Mesenchymal stem cell (in vitro differentiated cells and primary cell): ENCODE measurements around the gene IPPK.

ENCODE experiments used
- DNase-seq: peaks from one replicate; pipeline ENCODE4 v3.0.0-alpha.2; 2013
- H2AFZ ChIP-seq: one replicate; pipeline ENCODE4 v1.6.1; 2013; ENCODE audit warnings: low read depth, mild to moderate bottlenecking, control low read depth, inconsistent platforms, low read length, moderate library complexity
- H2AK5ac ChIP-seq: 2 replicates; pipeline ENCODE4 v1.6.1; 2013; ENCODE audit warnings: low read length, moderate library complexity, mild to moderate bottlenecking, inconsistent platforms; ENCODE audit not compliant: severe bottlenecking
- H2BK120ac ChIP-seq: one replicate; pipeline ENCODE4 v1.6.1; 2013; ENCODE audit warnings: low read depth, mild to moderate bottlenecking, inconsistent platforms, low read length, moderate library complexity
- H2BK12ac ChIP-seq, 2 experiments: one replicate each; pipeline ENCODE4 v1.6.1; 2013; ENCODE audit warnings: inconsistent platforms in 2 of 2, low read length in 2 of 2, mild to moderate bottlenecking in 2 of 2, moderate library complexity in 2 of 2, control low read depth in 1 of 2
- H2BK15ac ChIP-seq: one replicate; pipeline ENCODE4 v1.6.1; 2013; ENCODE audit warnings: mild to moderate bottlenecking, low read depth, inconsistent platforms; ENCODE audit not compliant: poor library complexity, severe bottlenecking
- H2BK5ac ChIP-seq: 2 replicates; pipeline ENCODE4 v1.6.1; 2013; ENCODE audit warnings: low read depth, mild to moderate bottlenecking, low read length, control low read depth, inconsistent platforms; ENCODE audit not compliant: poor library complexity, severe bottlenecking
- H3K14ac ChIP-seq, 2 experiments: one replicate each; pipeline ENCODE4 v1.6.1; 2013; ENCODE audit warnings: inconsistent platforms in 2 of 2, low read length in 2 of 2, control low read depth in 1 of 2, mild to moderate bottlenecking in 1 of 2, moderate library complexity in 1 of 2
- H3K18ac ChIP-seq, 2 experiments: one replicate each; pipeline ENCODE4 v1.6.1; 2013; ENCODE audit warnings: inconsistent platforms in 2 of 2, low read length in 2 of 2, control low read depth in 1 of 2, low read depth in 1 of 2, mild to moderate bottlenecking in 1 of 2
- H3K23ac ChIP-seq, 2 experiments: one replicate each; pipeline ENCODE4 v1.6.1; 2013; ENCODE audit warnings: inconsistent platforms in 2 of 2, low read length in 2 of 2, mild to moderate bottlenecking in 2 of 2, moderate library complexity in 2 of 2, control low read depth in 1 of 2
- H3K27ac ChIP-seq: 2 replicates; pipeline ENCODE4 v1.5.1; 2013; ENCODE audit warnings: mild to moderate bottlenecking, moderate library complexity, low read length, control low read depth, inconsistent platforms; ENCODE audit not compliant: poor library complexity, severe bottlenecking
- H3K27me3 ChIP-seq, 2 experiments: 2 replicates each; pipeline versions ENCODE4 v1.6.1 to v1.7.0; 2013; ENCODE audit warnings: low read length in 2 of 2, mild to moderate bottlenecking in 2 of 2, moderate library complexity in 2 of 2, control low read depth in 1 of 2, inconsistent platforms in 1 of 2; ENCODE audit not compliant: control insufficient read depth in 1 of 2, insufficient read depth in 1 of 2
- H3K36me3 ChIP-seq, 2 experiments: 2 replicates each; pipeline versions ENCODE4 v1.6.1 to v1.7.0; 2013; ENCODE audit warnings: low read length in 2 of 2, control low read depth in 1 of 2, inconsistent platforms in 1 of 2, low read depth in 1 of 2, mild to moderate bottlenecking in 1 of 2; ENCODE audit not compliant: insufficient read depth in 2 of 2, control insufficient read depth in 1 of 2
- H3K4ac ChIP-seq, 2 experiments: one replicate each; pipeline ENCODE4 v1.6.1; 2013; ENCODE audit warnings: inconsistent platforms in 2 of 2, low read length in 2 of 2, mild to moderate bottlenecking in 2 of 2, moderate library complexity in 2 of 2, control low read depth in 1 of 2, low read depth in 1 of 2
- H3K4me1 ChIP-seq: 2 replicates; pipeline ENCODE4 v1.6.1; 2013; ENCODE audit warnings: low read depth, low read length, control low read depth; ENCODE audit not compliant: control insufficient read depth, insufficient read depth
- H3K4me2 ChIP-seq: 2 replicates; pipeline ENCODE4 v1.6.1; 2013; ENCODE audit warnings: low read length, mild to moderate bottlenecking, inconsistent platforms; ENCODE audit not compliant: poor library complexity, severe bottlenecking
- H3K4me3 ChIP-seq, 2 experiments: 2 replicates each; pipeline versions ENCODE4 v1.5.1 to v1.7.0; 2013; ENCODE audit warnings: low read length in 2 of 2, mild to moderate bottlenecking in 2 of 2, control low read depth in 1 of 2, low read depth in 1 of 2; ENCODE audit not compliant: insufficient read depth in 1 of 2
- H3K79me1 ChIP-seq: replicated peaks from 2 replicates; pipeline ENCODE4 v1.6.1; 2013; ENCODE audit warnings: mild to moderate bottlenecking, control low read depth, low read length, inconsistent platforms; ENCODE audit not compliant: poor library complexity, severe bottlenecking
- H3K9ac ChIP-seq: 2 replicates; pipeline ENCODE4 v1.7.0; 2013; ENCODE audit warnings: mild to moderate bottlenecking, low read length, moderate library complexity
- H3K9me3 ChIP-seq: 2 replicates; pipeline ENCODE4 v1.7.0; 2013; ENCODE audit warnings: mild to moderate bottlenecking, low read length; ENCODE audit not compliant: control insufficient read depth
- H4K8ac ChIP-seq: one replicate; pipeline ENCODE4 v1.6.1; 2013; ENCODE audit warnings: inconsistent platforms, mild to moderate bottlenecking, low read length, moderate library complexity
- H4K91ac ChIP-seq: one replicate; pipeline ENCODE4 v1.6.1; 2013; ENCODE audit warnings: mild to moderate bottlenecking, low read length, inconsistent platforms
- WGBS: methylation state at CpG from one replicate; pipeline ENCODE4 v1.1.7; 2013; ENCODE audit warnings: mixed read lengths; 5-methylcytosine and 5-hydroxymethylcytosine counted together

IPPK gene

GRCh38 chr9:92714016-92714415, 44.1 kb upstream of the IPPK start:
- Histone ChIP-seq H2BK120ac (no peak overlapping the region), H3K14ac (no peak overlapping the region), H2BK12ac (no peak overlapping the region), H4K8ac (no peak overlapping the region), H3K9me3 (no peaks in the 10 kb centered on the region), H3K9ac (no peak overlapping the region), H3K4me1 (no peaks in the 10 kb centered on the region), H2BK15ac (no peak overlapping the region), H4K91ac (no peak overlapping the region), H3K27ac (no peak overlapping the region), H3K79me1 (peaks cover 45% of the 10 kb centered on the region), H3K4ac (no peak overlapping the region), H3K27me3 (no peaks in the 10 kb centered on the region), H3K36me3 (peaks cover 82 to 83% of the 10 kb centered on the region in 2 experiments), H3K23ac (no peak overlapping the region), H3K18ac (no peak overlapping the region), H2AFZ (no peak overlapping the region), H2BK5ac (no peak overlapping the region), H3K4me3 (no peak overlapping the region), H2AK5ac (no peak overlapping the region), H3K4me2 (no peak overlapping the region)
- 96% methylated on average over 3 of the region's 3 CpGs for WGBS
- DNase-seq = no peak

DNA sequence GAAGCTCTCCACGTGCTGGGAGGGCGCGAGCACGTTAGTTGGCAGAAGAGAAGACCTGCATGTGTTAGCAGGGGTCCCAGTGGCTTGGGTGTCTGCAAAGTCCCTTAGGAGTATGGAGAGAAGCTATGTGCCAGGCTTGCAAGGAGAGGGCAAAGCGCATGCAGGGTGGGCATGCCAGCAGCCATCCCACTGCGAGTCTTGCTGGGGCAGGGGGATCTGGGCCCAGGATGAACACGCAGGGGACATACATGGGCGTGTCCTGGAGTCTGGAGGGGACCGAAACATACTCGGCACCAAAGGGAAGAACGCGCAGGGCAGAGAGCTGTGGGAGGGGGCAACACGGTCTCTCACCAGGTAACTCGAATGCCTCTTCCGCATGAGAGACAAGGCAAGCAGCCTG, 43.6 kb upstream of the IPPK start:
- no peak overlapping the region for H3K4ac ChIP-seq
- H2AFZ ChIP-seq = no peak overlapping the region
- H2BK5ac ChIP-seq = no peak overlapping the region
- H3K4me2 ChIP-seq = no peak overlapping the region
- H3K4me1 ChIP-seq = no peaks in the 10 kb centered on the region
- H2BK12ac ChIP-seq = no peak overlapping the region
- DNase-seq = no peak
- H4K8ac ChIP-seq = no peak overlapping the region
- no peak overlapping the region for H3K27ac ChIP-seq
- H3K14ac ChIP-seq = no peak overlapping the region
- peaks cover 77 to 78% of the 10 kb centered on the region in 2 experiments for H3K36me3 ChIP-seq
- H2BK15ac ChIP-seq = no peak overlapping the region
- H3K9ac ChIP-seq = no peak overlapping the region
- peaks cover 45% of the 10 kb centered on the region for H3K79me1 ChIP-seq
- H3K9me3 ChIP-seq = no peaks in the 10 kb centered on the region
- no peak overlapping the region for H2BK120ac ChIP-seq
- no peak overlapping the region for H2AK5ac ChIP-seq
- H3K23ac ChIP-seq = no peak overlapping the region
- no peak overlapping the region for H4K91ac ChIP-seq
- H3K18ac ChIP-seq = no peak overlapping the region
- H3K27me3 ChIP-seq = no peaks in the 10 kb centered on the region
- H3K4me3 ChIP-seq = no peak overlapping the region
- 96% methylated on average over 15 of the region's 15 CpGs for WGBS

DNA sequence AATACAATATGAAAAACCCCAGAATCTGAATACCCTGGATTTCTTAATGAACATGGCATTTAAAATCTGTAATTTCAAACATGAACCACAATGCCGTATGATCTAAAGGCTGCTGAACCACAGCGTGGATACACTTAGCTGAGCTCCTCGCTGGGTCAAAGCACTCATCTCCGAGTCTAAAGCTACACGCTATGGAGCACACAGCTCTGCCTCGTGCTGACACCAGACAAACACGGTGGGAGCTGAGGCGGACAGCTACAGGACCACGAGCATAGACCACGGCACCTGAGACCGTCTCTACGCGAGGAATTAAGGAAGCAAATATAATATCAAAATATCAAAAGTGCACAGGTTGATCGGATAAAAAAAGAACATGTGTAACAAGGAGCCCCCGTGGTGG, 42.8 kb upstream of the IPPK start:
- Histone ChIP-seq H2BK120ac (no peak overlapping the region), H4K8ac (no peak overlapping the region), H4K91ac (no peak overlapping the region), H3K4me3 (no peak overlapping the region), H2BK15ac (no peak overlapping the region), H3K14ac (no peak overlapping the region), H3K79me1 (peaks cover 43% of the 10 kb centered on the region), H3K27ac (no peak overlapping the region), H3K23ac (no peak overlapping the region), H3K9ac (no peak overlapping the region), H3K18ac (no peak overlapping the region), H3K36me3 (peaks cover 70 to 71% of the 10 kb centered on the region in 2 experiments), H3K27me3 (no peaks in the 10 kb centered on the region), H3K4me1 (no peaks in the 10 kb centered on the region), H2BK12ac (no peak overlapping the region), H2AK5ac (no peak overlapping the region), H3K4ac (no peak overlapping the region), H2BK5ac (no peak overlapping the region), H3K9me3 (no peaks in the 10 kb centered on the region), H3K4me2 (no peak overlapping the region), H2AFZ (no peak overlapping the region)
- 97% methylated on average over 11 of the region's 15 CpGs for WGBS
- DNase-seq = no peak

- Histone ChIP-seq H2BK15ac (no peak overlapping the region), H3K27ac (no peak overlapping the region), H3K4me3 (no peak overlapping the region), H3K4me2 (no peak overlapping the region), H3K18ac (no peak overlapping the region), H3K27me3 (no peaks in the 10 kb centered on the region), H3K23ac (no peak overlapping the region), H4K8ac (no peak overlapping the region), H4K91ac (no peak overlapping the region), H3K36me3 (peaks cover 60 to 62% of the 10 kb centered on the region in 2 experiments), H3K79me1 (peaks cover 44% of the 10 kb centered on the region), H2AFZ (no peak overlapping the region), H3K9ac (no peak overlapping the region), H2BK5ac (no peak overlapping the region), H3K4ac (no peak overlapping the region), H3K14ac (no peak overlapping the region), H3K4me1 (no peaks in the 10 kb centered on the region), H2BK120ac (no peak overlapping the region), H2AK5ac (no peak overlapping the region), H3K9me3 (no peaks in the 10 kb centered on the region), H2BK12ac (no peak overlapping the region)
- WGBS = 96% methylated on average over 6 of the region's 6 CpGs
- DNase-seq = no peak
Measured at GRCh38 chr9:92711844-92712243, 41.9 kb upstream of the IPPK start.
